CD14-positive monocyte (primary cell): Measurements from ENCODE around the gene NTRK2. TPM values are rescaled to one million over a fixed set of nuclear protein-coding genes. Genes with fewer than 3 reads are reported as not detected.

Experiments used
- DNase-seq, 3 donors: peaks; one replicate each; pipeline ENCODE4 v3.0.0-alpha.2; 2011 to 2022
- H2AFZ ChIP-seq: 2 replicates; pipeline ENCODE4 v1.6.0; 2012; ENCODE audit warnings: mild to moderate bottlenecking, low read depth, low read length, inconsistent platforms; ENCODE audit not compliant: insufficient read depth, poor library complexity, severe bottlenecking
- H3K27ac ChIP-seq, 2 donors: 1 replicate in 1 of 2; 2 replicates in 1 of 2; pipeline ENCODE4 v1.5.1; 2012 to 2013; ENCODE audit warnings: low read length in 2 of 2, control low read depth in 1 of 2, inconsistent platforms in 1 of 2, low read depth in 1 of 2, mild to moderate bottlenecking in 1 of 2
- H3K27me3 ChIP-seq, 2 donors: one replicate each; pipeline versions ENCODE4 v1.6.0 to v1.6.1; 2011 to 2013; ENCODE audit warnings: low read length in 2 of 2; ENCODE audit not compliant: control insufficient read depth in 2 of 2, insufficient read depth in 2 of 2
- H3K36me3 ChIP-seq, 2 donors: replicated peaks in 1 of 2; 1 replicate in 1 of 2; 2 replicates in 1 of 2; pipeline versions ENCODE4 v1.5.1 to v1.6.1; 2012 to 2013; ENCODE audit warnings: low read length in 2 of 2, control low read depth in 1 of 2, inconsistent platforms in 1 of 2, mild to moderate bottlenecking in 1 of 2; ENCODE audit not compliant: insufficient read depth in 2 of 2, control insufficient read depth in 1 of 2
- H3K4me1 ChIP-seq, 2 donors: 1 replicate in 1 of 2; 2 replicates in 1 of 2; pipeline versions ENCODE4 v1.5.1 to v1.6.1; 2012 to 2013; ENCODE audit warnings: low read length in 2 of 2, control low read depth in 1 of 2, inconsistent platforms in 1 of 2, mild to moderate bottlenecking in 1 of 2, moderate library complexity in 1 of 2; ENCODE audit not compliant: insufficient read depth in 2 of 2, control insufficient read depth in 1 of 2
- H3K4me2 ChIP-seq: replicated peaks from 2 replicates; pipeline ENCODE3; 2012; ENCODE audit warnings: low read length, moderate library complexity, mild to moderate bottlenecking; ENCODE audit not compliant: poor library complexity, severe bottlenecking; ENCODE audit errors: extremely low read depth
- H3K4me3 ChIP-seq, 3 experiments: fragments of 200-600 bp in 1 of 3; sonication (generic) in 1 of 3; replicated peaks in 1 of 3; 1 replicate in 2 of 3; 2 replicates in 1 of 3; pipeline ENCODE4 v1.5.1; 2011 to 2013; ENCODE audit warnings: low read length in 3 of 3, mild to moderate bottlenecking in 3 of 3, control low read depth in 2 of 3, low read depth in 2 of 3, inconsistent platforms in 1 of 3, moderate library complexity in 1 of 3
- H3K79me2 ChIP-seq: 2 replicates; pipeline ENCODE4 v1.6.0; 2012; ENCODE audit warnings: mild to moderate bottlenecking, control low read depth, inconsistent platforms, low read length, moderate library complexity; ENCODE audit not compliant: insufficient read depth
- H3K9ac ChIP-seq: 2 replicates; pipeline ENCODE4 v1.6.0; 2017; ENCODE audit warnings: low read length, mild to moderate bottlenecking; ENCODE audit not compliant: insufficient read depth, poor library complexity, severe bottlenecking
- H3K9me3 ChIP-seq, 2 donors: replicated peaks in 1 of 2; 1 replicate in 1 of 2; 2 replicates in 1 of 2; pipeline versions ENCODE4 v1.5.1 to v1.6.1; 2012 to 2013; ENCODE audit warnings: low read length in 2 of 2, control low read depth in 1 of 2; ENCODE audit not compliant: control insufficient read depth in 1 of 2, insufficient read depth in 1 of 2
- H4K20me1 ChIP-seq: 2 replicates; pipeline ENCODE4 v1.6.0; 2012; ENCODE audit warnings: mild to moderate bottlenecking, low read length, control low read depth, moderate library complexity; ENCODE audit not compliant: insufficient read depth
- H3K27ac Mint-ChIP-seq, 7 donors: one replicate each; pipeline ENCODE4 v1.8.0; 2020; ENCODE audit warnings: mild to moderate bottlenecking in 7 of 7, mixed read lengths in 7 of 7, moderate library complexity in 6 of 7, inconsistent platforms in 2 of 7
- H3K27me3 Mint-ChIP-seq, 3 donors: one replicate each; pipeline ENCODE4 v1.8.0; 2021 to 2022; ENCODE audit warnings: low read depth in 3 of 3, mild to moderate bottlenecking in 3 of 3, mixed read lengths in 3 of 3, moderate library complexity in 3 of 3, inconsistent platforms in 1 of 3
- H3K36me3 Mint-ChIP-seq, 2 donors: one replicate each; pipeline ENCODE4 v1.8.0; 2020; ENCODE audit warnings: mixed read lengths in 2 of 2, inconsistent platforms in 1 of 2, mild to moderate bottlenecking in 1 of 2
- H3K4me1 Mint-ChIP-seq: one replicate; pipeline ENCODE4 v1.8.0; 2020; ENCODE audit warnings: mild to moderate bottlenecking, mixed read lengths
- H3K4me3 Mint-ChIP-seq, 2 donors: one replicate each; pipeline ENCODE4 v1.8.0; 2020; ENCODE audit warnings: mild to moderate bottlenecking in 2 of 2, mixed read lengths in 2 of 2, moderate library complexity in 1 of 2
- H3K9me3 Mint-ChIP-seq, 7 donors: one replicate each; pipeline ENCODE4 v1.8.0; 2020 to 2022; ENCODE audit warnings: mixed read lengths in 7 of 7, mild to moderate bottlenecking in 6 of 7, moderate library complexity in 6 of 7, inconsistent platforms in 2 of 7
- CTCF ChIP-seq: fragments of 200-600 bp; IDR thresholded peaks from one replicate; pipeline ENCODE4 v1.8.0; 2022; ENCODE audit warnings: antibody characterized with exemption, mild to moderate bottlenecking
- WGBS: methylation state at CpG from one replicate; pipeline ENCODE4 v1.1.5; 2013; ENCODE audit warnings: missing lambda C conversion rate; ENCODE audit not compliant: insufficient coverage; 5-methylcytosine and 5-hydroxymethylcytosine counted together
- intact Hi-C, 2 donors: fragments of 100-400 bp; cut with micrococcal nuclease; formaldehyde crosslinking; loops; one replicate each; pipeline versions ENCODE4 v1.15.0 to v1.15.1; 2023
- polyA plus RNA-seq, 3 donors: library from polyadenylated mRNA; depleted of rRNA in 1 of 3; unstranded in 2 of 3; stranded (reverse) in 1 of 3; fragments of 300-500 nt in 2 of 3; fragments of >200 nt in 1 of 3; fragmentation: Illumina TruSeq in 2 of 3; gene quantifications; 1 replicate in 2 of 3; 2 replicates in 1 of 3; pipeline ENCODE4 v1.2.3, GENCODE V29; 2012 to 2021

Gene NTRK2
- polyA plus RNA-seq, 3 donors = not detected

- Histone ChIP-seq H3K4me2 (no peak overlapping the region), H3K9me3 (no peaks in the 10 kb centered on the region), H4K20me1 (no peaks in the 10 kb centered on the region), H3K36me3 (no peaks in the 10 kb centered on the region), H3K79me2 (no peaks in the 10 kb centered on the region), H3K27me3 (peaks cover 0 to 7% of the 10 kb centered on the region in 2 donors), H3K9ac (no peak overlapping the region), H3K4me3 (no peak overlapping the region), H3K4me1 (no peaks in the 10 kb centered on the region), H3K27ac (no peak overlapping the region), H2AFZ (no peak overlapping the region)
- intact Hi-C loops = no loop called here
- peaks cover 0 to 2% (median 0%) of the 10 kb centered on the region in 3 donors for H3K27me3 Mint-ChIP-seq
- no peak overlapping the region for H3K4me3 Mint-ChIP-seq
- H3K27ac Mint-ChIP-seq = no peak overlapping the region
- DNase-seq = no peak
- H3K4me1 Mint-ChIP-seq = no peaks in the 10 kb centered on the region
- no peaks in the 10 kb centered on the region for H3K36me3 Mint-ChIP-seq
- 33% methylated on average over 12 of the region's 16 CpGs for WGBS
- TF ChIP-seq CTCF = no peak
- peaks cover 0 to 2% (median 0%) of the 10 kb centered on the region in 7 donors for H3K9me3 Mint-ChIP-seq
These were observed 371.4 kb downstream of the NTRK2 start for GRCh38 chr9:85040821-85041465.

GRCh38 chr9:85041466-85042137 lies 372.1 kb downstream of the NTRK2 start:
- H3K9ac ChIP-seq = no peak overlapping the region
- no peaks in the 10 kb centered on the region for H3K9me3 ChIP-seq
- H3K27ac Mint-ChIP-seq = no peak overlapping the region
- H3K4me1 ChIP-seq = no peaks in the 10 kb centered on the region
- H4K20me1 ChIP-seq = no peaks in the 10 kb centered on the region
- no CpG with 5 or more reads among the region's 2 CpGs for WGBS
- no peak overlapping the region for H3K27ac ChIP-seq
- H3K4me3 Mint-ChIP-seq = no peak overlapping the region
- intact Hi-C loops = no loop called here
- H3K79me2 ChIP-seq = no peaks in the 10 kb centered on the region
- H2AFZ ChIP-seq = no peak overlapping the region
- peaks cover 0 to 7% of the 10 kb centered on the region in 2 donors for H3K27me3 ChIP-seq
- no peak overlapping the region for H3K4me3 ChIP-seq
- no peak overlapping the region for H3K4me2 ChIP-seq
- no peak for TF ChIP-seq CTCF
- no peaks in the 10 kb centered on the region for H3K36me3 ChIP-seq
- peaks cover 0 to 2% (median 0%) of the 10 kb centered on the region in 7 donors for H3K9me3 Mint-ChIP-seq
- no peaks in the 10 kb centered on the region for H3K4me1 Mint-ChIP-seq
- H3K27me3 Mint-ChIP-seq = peaks cover 0 to 2% (median 0%) of the 10 kb centered on the region in 3 donors
- DNase-seq = no peak
- no peaks in the 10 kb centered on the region for H3K36me3 Mint-ChIP-seq
